SK-N-SH treated with all-trans-retinoic acid at 6 μM for 48 hours (cell line): ENCODE measurements around the gene PTDSS2.

Experiments
- ATAC-seq: fragments of 200-7000 bp; cut with Tn5 transposase; 3 replicates; pipeline ENCODE4 v1.9.1; 2020; ENCODE audit warnings: mild to moderate bottlenecking, moderate library complexity
- ARNTL ChIP-seq: fragments of 450-650 bp; formaldehyde crosslinking; IDR thresholded peaks from 2 replicates; pipeline ENCODE4 v1.5.0; 2020; ENCODE audit warnings: low read depth, mild to moderate bottlenecking, moderate library complexity, borderline replicate concordance
- BACH2 ChIP-seq: fragments of 250-450 bp; sonication (Bioruptor Pico); IDR thresholded peaks from 2 replicates; pipeline ENCODE4 v1.9.0; 2021; ENCODE audit warnings: mild to moderate bottlenecking, borderline replicate concordance
- CREB5 ChIP-seq: fragments of 250-450 bp; sonication (Bioruptor Pico); IDR thresholded peaks from 2 replicates; pipeline ENCODE4 v1.5.1; 2020; ENCODE audit warnings: low read depth, mild to moderate bottlenecking, moderate library complexity
- CSDC2 ChIP-seq: fragments of 250-450 bp; sonication (Bioruptor Pico); IDR thresholded peaks from 2 replicates; pipeline ENCODE4 v1.5.0; 2020; ENCODE audit warnings: mild to moderate bottlenecking, moderate library complexity
- CSRNP3 ChIP-seq: fragments of 250-450 bp; sonication (Bioruptor Pico); IDR thresholded peaks from 2 replicates; pipeline ENCODE4 v1.5.1; 2021; ENCODE audit warnings: mild to moderate bottlenecking, moderate library complexity
- ESRRG ChIP-seq: fragments of 250-450 bp; sonication (Bioruptor Pico); IDR thresholded peaks from 2 replicates; pipeline ENCODE4 v1.6.1; 2021; ENCODE audit warnings: mild to moderate bottlenecking
- GLIS3 ChIP-seq: fragments of 250-450 bp; sonication (Bioruptor Pico); IDR thresholded peaks from 2 replicates; pipeline ENCODE4 v1.5.0; 2020; ENCODE audit warnings: mild to moderate bottlenecking, moderate library complexity
- ISL1 ChIP-seq: fragments of 250-450 bp; sonication (Bioruptor Pico); IDR thresholded peaks from 2 replicates; pipeline ENCODE4 v2.1.2; 2022; ENCODE audit warnings: mild to moderate bottlenecking, moderate library complexity
- OSR1 ChIP-seq: fragments of 250-450 bp; sonication (Bioruptor Pico); IDR thresholded peaks from 2 replicates; pipeline ENCODE4 v1.8.0; 2022; ENCODE audit warnings: moderate library complexity, mild to moderate bottlenecking, inconsistent platforms
- PATZ1 ChIP-seq: fragments of 250-450 bp; sonication (Bioruptor Pico); IDR thresholded peaks from 2 replicates; pipeline ENCODE4 v1.8.0; 2020; ENCODE audit warnings: mild to moderate bottlenecking, moderate library complexity, borderline replicate concordance
- POU6F1 ChIP-seq: fragments of 250-450 bp; sonication (Bioruptor Pico); IDR thresholded peaks from 2 replicates; pipeline ENCODE4 v1.8.0; 2021; ENCODE audit warnings: low read depth, mild to moderate bottlenecking, moderate library complexity, borderline replicate concordance
- PPARA ChIP-seq: fragments of 250-450 bp; sonication (Bioruptor Pico); IDR thresholded peaks from 2 replicates; pipeline ENCODE4 v1.5.0; 2020; ENCODE audit warnings: mild to moderate bottlenecking, borderline replicate concordance
- RARB ChIP-seq: fragments of 250-450 bp; sonication (Bioruptor Pico); IDR thresholded peaks from 2 replicates; pipeline ENCODE4 v1.8.0; 2021; ENCODE audit warnings: mild to moderate bottlenecking, moderate library complexity
- SNAI2 ChIP-seq: fragments of 250-450 bp; sonication (Bioruptor Pico); IDR thresholded peaks from 2 replicates; pipeline ENCODE4 v1.5.0; 2020; ENCODE audit warnings: mild to moderate bottlenecking, moderate library complexity
- TCF4 ChIP-seq: fragments of 250-450 bp; sonication (Bioruptor Pico); IDR thresholded peaks from 2 replicates; pipeline ENCODE4 v1.8.0; 2021; ENCODE audit warnings: mild to moderate bottlenecking, moderate library complexity, borderline replicate concordance
- TOX ChIP-seq: fragments of 250-450 bp; sonication (Bioruptor Pico); IDR thresholded peaks from 2 replicates; pipeline ENCODE4 v1.8.0; 2021; ENCODE audit warnings: mild to moderate bottlenecking, moderate library complexity, borderline replicate concordance
- ZC3H10 ChIP-seq: fragments of 250-450 bp; sonication (Bioruptor Pico); IDR thresholded peaks from 2 replicates; pipeline ENCODE4 v1.5.1; 2021; ENCODE audit warnings: mild to moderate bottlenecking, moderate library complexity
- ZFP3 ChIP-seq: fragments of 250-450 bp; sonication (Bioruptor Pico); IDR thresholded peaks from 2 replicates; pipeline ENCODE4 v1.5.0; 2020; ENCODE audit warnings: mild to moderate bottlenecking, moderate library complexity
- ZFP30 ChIP-seq: fragments of 450-650 bp; formaldehyde crosslinking; IDR thresholded peaks from 2 replicates; pipeline ENCODE4 v1.5.0; 2022; ENCODE audit warnings: mild to moderate bottlenecking, moderate library complexity
- ZNF565 ChIP-seq: fragments of 450-650 bp; formaldehyde crosslinking; conservative IDR thresholded peaks from 2 replicates; pipeline ENCODE4 v1.5.0; 2020; ENCODE audit warnings: low read depth, mild to moderate bottlenecking, moderate library complexity
- ZNF70 ChIP-seq: fragments of 450-650 bp; formaldehyde crosslinking; IDR thresholded peaks from 2 replicates; pipeline ENCODE4 v1.5.0; 2020; ENCODE audit warnings: mild to moderate bottlenecking, moderate library complexity
- ZNF8 ChIP-seq: fragments of 450-650 bp; formaldehyde crosslinking; IDR thresholded peaks from 2 replicates; pipeline ENCODE4 v1.5.0; 2020; ENCODE audit warnings: mild to moderate bottlenecking, moderate library complexity

PTDSS2 gene

GRCh38 chr11:504994-505344 lies 54.9 kb downstream of the PTDSS2 start:
- TF ChIP-seq ZNF565 (CRISPR knock-in tag) (no peak), TCF4 (CRISPR knock-in tag) (no peak), CSRNP3 (CRISPR knock-in tag) (no peak), ZNF8 (CRISPR knock-in tag) (no peak), PPARA (no peak), TOX (CRISPR knock-in tag) (no peak), ESRRG (CRISPR knock-in tag) (no peak), GLIS3 (CRISPR knock-in tag) (no peak), OSR1 (no peak), ZC3H10 (no peak), ARNTL (no peak), ZFP30 (no peak), BACH2 (CRISPR knock-in tag) (no peak), CREB5 (no peak), ZFP3 (CRISPR knock-in tag) (no peak), RARB (CRISPR knock-in tag) (no peak), SNAI2 (CRISPR knock-in tag) (no peak), CSDC2 (no peak), POU6F1 (CRISPR knock-in tag) (no peak)
- ATAC-seq = no peak

- ATAC-seq = peak; percentile 81
- TF ChIP-seq CSRNP3 (CRISPR knock-in tag) (0 out of 2 replicates have a peak, but pooled peaks have one; percentile 31), RARB (CRISPR knock-in tag) (no peak), ZNF70 (CRISPR knock-in tag) (no peak), ISL1 (CRISPR knock-in tag) (peak; percentile 18; the same call in 1 of the 2 replicates)
- TF ChIP-seq, all 23 proteins: peak for 2
Observed at GRCh38 chr11:506238-506994, 56.3 kb downstream of the PTDSS2 start.

GRCh38 chr11:506995-507726 lies 57.1 kb downstream of the PTDSS2 start, which contains the start of gene RNH1:
Gene RNH1, minus strand, starts transcription at chr11:507242. Its CDS starts 5,080 bp downstream, at chr11:502162.
- ATAC-seq = peak; percentile 81
- no peak for TF ChIP-seq TCF4 (CRISPR knock-in tag)
- no peak for TF ChIP-seq CSDC2
- TF ChIP-seq SNAI2 (CRISPR knock-in tag) = no peak
- TF ChIP-seq GLIS3 (CRISPR knock-in tag) = no peak
- TF ChIP-seq ZFP30 = no peak
- TF ChIP-seq POU6F1 (CRISPR knock-in tag) = no peak
- no peak for TF ChIP-seq ZNF8 (CRISPR knock-in tag)
- TF ChIP-seq ZC3H10 = no peak
- TF ChIP-seq TOX (CRISPR knock-in tag) = no peak
- TF ChIP-seq PATZ1 (CRISPR knock-in tag) = no peak
- TF ChIP-seq ESRRG (CRISPR knock-in tag) = no peak
- no peak for TF ChIP-seq ZFP3 (CRISPR knock-in tag)
- no peak for TF ChIP-seq ZNF70 (CRISPR knock-in tag)
- no peak for TF ChIP-seq CREB5
